K562 (cell line): ENCODE results near the gene PSMB11. TPM values are rescaled to one million over a fixed set of nuclear protein-coding genes. Genes with fewer than 3 reads are reported as not detected.

ENCODE experiments used
- ATAC-seq: fragments of 200-7000 bp; cut with Tn5 transposase; 3 replicates; pipeline ENCODE4 v1.9.1; 2020; ENCODE audit warnings: moderate library complexity
- BruUV-seq: library from RNA; stranded (reverse); fragments of 400-500 nt; replicated peaks from 2 replicates; lab custom pipeline; 2021; lab: Mats Ljungman, UMichigan
- CTCF ChIA-PET: fragments of 300-600 bp; formaldehyde crosslinking; extraction: SDS; loops from one replicate; lab custom pipeline; 2021; ENCODE audit warnings: low intra/inter-chr PET ratio; lab: Yijun Ruan, JAX
- POLR2A ChIA-PET: fragments of 300-600, 350-650 bp; sonication (Branson Sonifier 250); formaldehyde crosslinking; extraction: SDS; loops from one replicate; lab custom pipeline; 2021; ENCODE audit warnings: antibody characterized with exemption, inconsistent platforms; lab: Yijun Ruan, JAX
- DNase-seq, 4 experiments: peaks; one replicate each; pipeline versions ENCODE4 v3.0.0 to v3.0.0-alpha.2; 2011 to 2018; ENCODE audit warnings: low spot score in 3 of 4, mixed read lengths in 3 of 4; ENCODE audit errors: extremely low read depth in 1 of 4
- FAIRE-seq: peaks from 2 replicates; lab custom pipeline; 2011; peaks lifted over from hg19 to GRCh38; lab: Jason Lieb, UNC
- H2AFZ ChIP-seq: 2 replicates; pipeline ENCODE4 v1.6.0; 2011; ENCODE audit warnings: low read depth, low read length, control low read depth, inconsistent platforms
- H3K27ac ChIP-seq: fragments of 200-600 bp; 3 replicates; pipeline ENCODE4 v1.8.0; 2011; ENCODE audit warnings: low read depth, mild to moderate bottlenecking, control low read depth, inconsistent platforms, low read length, moderate library complexity, mixed read lengths; ENCODE audit errors: extremely low read depth
- H3K27me3 ChIP-seq, 2 experiments: fragments of 300-600 bp in 1 of 2; 2 replicates in 1 of 2; 3 replicates in 1 of 2; pipeline versions ENCODE4 v1.6.0 to v1.8.0; 2011; ENCODE audit warnings: inconsistent platforms in 2 of 2, low read length in 2 of 2, mild to moderate bottlenecking in 1 of 2, mixed read lengths in 1 of 2, moderate library complexity in 1 of 2; ENCODE audit not compliant: control insufficient read depth in 2 of 2, insufficient read depth in 2 of 2
- H3K36me3 ChIP-seq: fragments of 300-600 bp; 3 replicates; pipeline ENCODE4 v1.8.0; 2011; ENCODE audit warnings: mild to moderate bottlenecking, low read length, inconsistent platforms; ENCODE audit not compliant: control insufficient read depth, insufficient read depth
- H3K4me1 ChIP-seq, 2 experiments: fragments of 200-600 bp in 1 of 2; replicated peaks in 1 of 2; 2 replicates in 1 of 2; 3 replicates in 1 of 2; pipeline versions ENCODE4 v1.5.1 to v1.8.0; 2011; ENCODE audit warnings: inconsistent platforms in 2 of 2, low read length in 2 of 2, mild to moderate bottlenecking in 1 of 2, mixed read lengths in 1 of 2, moderate library complexity in 1 of 2; ENCODE audit not compliant: control insufficient read depth in 2 of 2, insufficient read depth in 2 of 2
- H3K4me2 ChIP-seq: 2 replicates; pipeline ENCODE4 v1.6.1; 2011; ENCODE audit warnings: low read length, control low read depth, inconsistent platforms, mixed read lengths; ENCODE audit not compliant: insufficient read depth
- H3K4me3 ChIP-seq: fragments of 200-600 bp; sonication (generic), shearing (Covaris generic); 2 replicates; pipeline ENCODE4 v1.5.1; 2016; ENCODE audit warnings: control low read depth, inconsistent platforms
- H3K79me2 ChIP-seq: fragments of 200-600 bp; 3 replicates; pipeline ENCODE4 v1.8.0; 2011; ENCODE audit warnings: low read length, inconsistent platforms; ENCODE audit not compliant: control insufficient read depth, insufficient read depth
- H3K9ac ChIP-seq, 2 experiments: 2 replicates each; pipeline versions ENCODE4 v1.6.0 to v1.6.1; 2011; ENCODE audit warnings: low read depth in 2 of 2, low read length in 2 of 2, control low read depth in 1 of 2, inconsistent platforms in 1 of 2, mild to moderate bottlenecking in 1 of 2, mixed read lengths in 1 of 2; ENCODE audit not compliant: insufficient read depth in 1 of 2
- H3K9me1 ChIP-seq: one replicate; pipeline ENCODE4 v1.6.0; 2011; ENCODE audit warnings: inconsistent platforms, mild to moderate bottlenecking, low read length, moderate library complexity; ENCODE audit not compliant: control insufficient read depth, insufficient read depth
- H3K9me3 ChIP-seq: replicated peaks from 2 replicates; pipeline ENCODE4 v1.5.1; 2011; ENCODE audit warnings: low read depth, low read length, inconsistent platforms; ENCODE audit not compliant: control insufficient read depth, insufficient read depth
- H4K20me1 ChIP-seq: replicated peaks from 2 replicates; pipeline ENCODE4 v1.6.1; 2011; ENCODE audit warnings: low read length, inconsistent platforms, mixed read lengths; ENCODE audit not compliant: control insufficient read depth, insufficient read depth
- BRD4 ChIP-seq: fragments of 200-600 bp; sonication (generic); IDR thresholded peaks from 2 replicates; pipeline ENCODE4 v1.6.1; 2017; ENCODE audit warnings: inconsistent platforms
- CUX1 ChIP-seq: fragments of 200-800 bp; sonication (Bioruptor generic); IDR thresholded peaks from 2 replicates; pipeline ENCODE4 v1.6.1; 2016; ENCODE audit warnings: missing genetic modification characterization, missing compliant biosample characterization
- DNMT1 ChIP-seq: fragments of 450-650 bp; IDR thresholded peaks from 2 replicates; pipeline ENCODE4 v1.6.1; 2016; ENCODE audit warnings: antibody characterized with exemption, mild to moderate bottlenecking
- ELF1 ChIP-seq: fragments of 200-800 bp; sonication (Bioruptor generic); IDR thresholded peaks from 2 replicates; pipeline ENCODE4 v1.6.1; 2016; ENCODE audit warnings: missing genetic modification characterization, missing compliant biosample characterization
- HNRNPH1 ChIP-seq: fragments of 200-400 bp; formaldehyde crosslinking; optimal IDR thresholded peaks from 2 replicates; pipeline ENCODE3; 2017; ENCODE audit warnings: low read depth, mild to moderate bottlenecking, low read length, moderate library complexity
- IFI16 ChIP-seq: fragments of 250-450 bp; sonication (Bioruptor Pico); IDR thresholded peaks from 2 replicates; pipeline ENCODE4 v2.1.2; 2022; ENCODE audit warnings: mild to moderate bottlenecking, inconsistent platforms
- KDM1A ChIP-seq, 2 experiments: fragments of 450-650 bp; IDR thresholded peaks; 2 replicates each; pipeline ENCODE4 v1.6.1; 2016; ENCODE audit warnings: mild to moderate bottlenecking in 2 of 2
- NFIC ChIP-seq: fragments of 450-650 bp; IDR thresholded peaks from 2 replicates; pipeline ENCODE4 v1.6.1; 2017; ENCODE audit warnings: mild to moderate bottlenecking, inconsistent platforms
- NR1H2 ChIP-seq: sonication (generic); formaldehyde crosslinking; IDR thresholded peaks from 2 replicates; pipeline ENCODE4 v1.4.0; 2020; ENCODE audit warnings: mild to moderate bottlenecking, missing genetic modification reagents
- RCOR1 ChIP-seq, 2 experiments: IDR thresholded peaks; 2 replicates each; pipeline ENCODE4 v1.6.1; 2012; ENCODE audit warnings: low read depth in 2 of 2, low read length in 2 of 2, borderline replicate concordance in 1 of 2, improper control_type of control experiment in 1 of 2
- TRIM28 ChIP-seq: fragments of 450-650 bp; IDR thresholded peaks from 2 replicates; pipeline ENCODE4 v1.6.1; 2017
- ZNF197 ChIP-seq: fragments of 200-800 bp; sonication (Bioruptor generic); IDR thresholded peaks from 2 replicates; pipeline ENCODE4 v1.6.1; 2016; ENCODE audit warnings: low read depth, missing genetic modification characterization, missing compliant biosample characterization
- ZNF589 ChIP-seq: fragments of 200-800 bp; sonication (Bioruptor generic); IDR thresholded peaks from 2 replicates; pipeline ENCODE4 v1.6.1; 2016; ENCODE audit warnings: low read depth, missing genetic modification characterization, missing compliant biosample characterization
- WGBS: fragments of 100-300 bp; shearing (Covaris generic); methylation state at CpG from one replicate; pipeline ENCODE4 v1.1.6; 2016; ENCODE audit warnings: low coverage, mixed read lengths; ENCODE audit not compliant: insufficient coverage; ENCODE audit errors: missing lambda C conversion rate; 5-methylcytosine and 5-hydroxymethylcytosine counted together
- in situ Hi-C: fragments of 300-500 bp; cut with MboI; formaldehyde crosslinking; loops from 4 replicates; pipeline ENCODE4 v1.15.0; 2018; ENCODE audit warnings: inconsistent platforms, mixed read lengths
- intact Hi-C: fragments of 100-400 bp; cut with micrococcal nuclease; formaldehyde crosslinking; loops from 2 replicates; pipeline ENCODE4 v1.14.2; 2022
- polyA plus RNA-seq, 8 experiments: library from polyadenylated mRNA; depleted of rRNA in 4 of 8; stranded (reverse) in 5 of 8; unstranded in 3 of 8; fragments of >200 nt; fragmentation: Nextera tagmentation in 2 of 8; fragmentation: Illumina TruSeq in 1 of 8; extraction: Ambion mirVana in 2 of 8; extraction: Trizol in 1 of 8; gene quantifications; 2 replicates each; pipeline versions ENCODE4 v1.2.1 to v1.2.3, GENCODE V29; 2011 to 2014; ENCODE audit warnings: inconsistent platforms in 1 of 8, missing spikeins in 1 of 8
- total RNA-seq, 7 experiments: library from RNA; depleted of rRNA in 6 of 7; stranded (reverse); fragments of >200 nt in 6 of 7; fragmentation: Illumina TruSeq in 2 of 7; extraction: Trizol in 2 of 7; gene quantifications; 2 replicates each; pipeline versions ENCODE4 v1.2.1 to v1.2.3, GENCODE V29; 2011 to 2021; ENCODE audit warnings: low replicate concordance in 1 of 7
- TF ChIP-seq, protein P1 (sequence below), 2 experiments: IDR thresholded peaks; 2 replicates each; pipeline ENCODE4 v1.6.1; 2012; ENCODE audit warnings: improper control_type of control experiment in 2 of 2, low read depth in 2 of 2, low read length in 2 of 2, borderline replicate concordance in 1 of 2

The PSMB11 gene
- total and polyA plus RNA-seq, 9 of the 15 experiments (the other 6 are each of a cell fraction or from before 2014, with no cell fraction given), result not detected

- TF ChIP-seq HNRNPH1, result no peak
- no peak for TF ChIP-seq NR1H2 (CRISPR knock-in tag)
- TF ChIP-seq ELF1, result no peak
- no peak for TF ChIP-seq TRIM28
- TF ChIP-seq RCOR1 (IDR thresholded peaks at IDR 0.05; ENCODE audit: borderline replicate concordance in 1 of 2, low read depth in 2 of 2, low read length in 2 of 2), result no peak
- TF ChIP-seq, protein P1, sequence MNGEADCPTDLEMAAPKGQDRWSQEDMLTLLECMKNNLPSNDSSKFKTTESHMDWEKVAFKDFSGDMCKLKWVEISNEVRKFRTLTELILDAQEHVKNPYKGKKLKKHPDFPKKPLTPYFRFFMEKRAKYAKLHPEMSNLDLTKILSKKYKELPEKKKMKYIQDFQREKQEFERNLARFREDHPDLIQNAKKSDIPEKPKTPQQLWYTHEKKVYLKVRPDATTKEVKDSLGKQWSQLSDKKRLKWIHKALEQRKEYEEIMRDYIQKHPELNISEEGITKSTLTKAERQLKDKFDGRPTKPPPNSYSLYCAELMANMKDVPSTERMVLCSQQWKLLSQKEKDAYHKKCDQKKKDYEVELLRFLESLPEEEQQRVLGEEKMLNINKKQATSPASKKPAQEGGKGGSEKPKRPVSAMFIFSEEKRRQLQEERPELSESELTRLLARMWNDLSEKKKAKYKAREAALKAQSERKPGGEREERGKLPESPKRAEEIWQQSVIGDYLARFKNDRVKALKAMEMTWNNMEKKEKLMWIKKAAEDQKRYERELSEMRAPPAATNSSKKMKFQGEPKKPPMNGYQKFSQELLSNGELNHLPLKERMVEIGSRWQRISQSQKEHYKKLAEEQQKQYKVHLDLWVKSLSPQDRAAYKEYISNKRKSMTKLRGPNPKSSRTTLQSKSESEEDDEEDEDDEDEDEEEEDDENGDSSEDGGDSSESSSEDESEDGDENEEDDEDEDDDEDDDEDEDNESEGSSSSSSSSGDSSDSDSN (IDR thresholded peaks at IDR 0.05; ENCODE audit: borderline replicate concordance in 1 of 2, low read depth in 2 of 2, low read length in 2 of 2), result no peak
- no peak for TF ChIP-seq DNMT1
- TF ChIP-seq ZNF589, result no peak
- TF ChIP-seq IFI16 (CRISPR knock-in tag), result no peak
Observed at GRCh38 chr14:23085458-23085857, 43.4 kb downstream of the PSMB11 start (continued).

- ATAC-seq (no peak), FAIRE-seq (peak; percentile 61), DNase-seq (no peak)
- Histone ChIP-seq H3K4me1 (no peaks in the 10 kb centered on the region), H3K36me3 (peaks cover 98% of the 10 kb centered on the region), H3K4me3 (no peak overlapping the region), H3K79me2 (peaks cover 18% of the 10 kb centered on the region; the same call in 2 of the 3 replicates), H4K20me1 (no peaks in the 10 kb centered on the region), H3K9ac (no peak overlapping the region), H3K4me2 (no peak overlapping the region), H3K9me1 (no peaks in the 10 kb centered on the region), H2AFZ (no peak overlapping the region), H3K27ac (no peak overlapping the region; the same call in 2 of the 3 replicates), H3K9me3 (no peaks in the 10 kb centered on the region), H3K27me3 (no peaks in the 10 kb centered on the region)
- TF ChIP-seq KDM1A (IDR thresholded peaks at IDR 0.05), result no peak
- no peak for TF ChIP-seq CUX1 (CRISPR knock-in tag)
- no peak for TF ChIP-seq BRD4
- TF ChIP-seq NFIC, result peak; percentile 63
- no peak for TF ChIP-seq ZNF197 (CRISPR knock-in tag)
- ChIA-PET CTCF (no interaction called here), POLR2A (interaction anchor here (1.1 to 2.4 kb wide), 3 partner anchors 8 to 23 kb away, joined by 3 to 11 read pairs (median 4); partner anchors contain the start of genes ACIN1 and C14orf119)
- intact Hi-C loops (no loop called here), in situ Hi-C loops (no loop called here)
- 80% methylated on average over 1 of the region's 1 CpG for WGBS
- no TSS peak for BruUV-seq
Observed at GRCh38 chr14:23086565-23086964, 44.6 kb downstream of the PSMB11 start.
